CD14-positive monocyte (primary cell): ENCODE measurements around the gene NLE1. TPM values are rescaled to one million over a fixed set of nuclear protein-coding genes. Genes with fewer than 3 reads are reported as not detected.
A peak's percentile ranks its signal among the peaks of the same experiment; 100 is the strongest.

ENCODE experiments used
- DNase-seq, 3 donors: peaks; one replicate each; pipeline ENCODE4 v3.0.0-alpha.2; 2011 to 2022
- H2AFZ ChIP-seq: 2 replicates; pipeline ENCODE4 v1.6.0; 2012; ENCODE audit warnings: mild to moderate bottlenecking, low read depth, low read length, inconsistent platforms; ENCODE audit not compliant: insufficient read depth, poor library complexity, severe bottlenecking
- H3K27ac ChIP-seq, 2 donors: 1 replicate in 1 of 2; 2 replicates in 1 of 2; pipeline ENCODE4 v1.5.1; 2012 to 2013; ENCODE audit warnings: low read length in 2 of 2, control low read depth in 1 of 2, inconsistent platforms in 1 of 2, low read depth in 1 of 2, mild to moderate bottlenecking in 1 of 2
- H3K27me3 ChIP-seq, 2 donors: one replicate each; pipeline versions ENCODE4 v1.6.0 to v1.6.1; 2011 to 2013; ENCODE audit warnings: low read length in 2 of 2; ENCODE audit not compliant: control insufficient read depth in 2 of 2, insufficient read depth in 2 of 2
- H3K36me3 ChIP-seq, 2 donors: replicated peaks in 1 of 2; 1 replicate in 1 of 2; 2 replicates in 1 of 2; pipeline versions ENCODE4 v1.5.1 to v1.6.1; 2012 to 2013; ENCODE audit warnings: low read length in 2 of 2, control low read depth in 1 of 2, inconsistent platforms in 1 of 2, mild to moderate bottlenecking in 1 of 2; ENCODE audit not compliant: insufficient read depth in 2 of 2, control insufficient read depth in 1 of 2
- H3K4me1 ChIP-seq, 2 donors: 1 replicate in 1 of 2; 2 replicates in 1 of 2; pipeline versions ENCODE4 v1.5.1 to v1.6.1; 2012 to 2013; ENCODE audit warnings: low read length in 2 of 2, control low read depth in 1 of 2, inconsistent platforms in 1 of 2, mild to moderate bottlenecking in 1 of 2, moderate library complexity in 1 of 2; ENCODE audit not compliant: insufficient read depth in 2 of 2, control insufficient read depth in 1 of 2
- H3K4me2 ChIP-seq: replicated peaks from 2 replicates; pipeline ENCODE3; 2012; ENCODE audit warnings: low read length, moderate library complexity, mild to moderate bottlenecking; ENCODE audit not compliant: poor library complexity, severe bottlenecking; ENCODE audit errors: extremely low read depth
- H3K4me3 ChIP-seq, 3 experiments: fragments of 200-600 bp in 1 of 3; sonication (generic) in 1 of 3; replicated peaks in 1 of 3; 1 replicate in 2 of 3; 2 replicates in 1 of 3; pipeline ENCODE4 v1.5.1; 2011 to 2013; ENCODE audit warnings: low read length in 3 of 3, mild to moderate bottlenecking in 3 of 3, control low read depth in 2 of 3, low read depth in 2 of 3, inconsistent platforms in 1 of 3, moderate library complexity in 1 of 3
- H3K79me2 ChIP-seq: 2 replicates; pipeline ENCODE4 v1.6.0; 2012; ENCODE audit warnings: mild to moderate bottlenecking, control low read depth, inconsistent platforms, low read length, moderate library complexity; ENCODE audit not compliant: insufficient read depth
- H3K9ac ChIP-seq: 2 replicates; pipeline ENCODE4 v1.6.0; 2017; ENCODE audit warnings: low read length, mild to moderate bottlenecking; ENCODE audit not compliant: insufficient read depth, poor library complexity, severe bottlenecking
- H3K9me3 ChIP-seq, 2 donors: replicated peaks in 1 of 2; 1 replicate in 1 of 2; 2 replicates in 1 of 2; pipeline versions ENCODE4 v1.5.1 to v1.6.1; 2012 to 2013; ENCODE audit warnings: low read length in 2 of 2, control low read depth in 1 of 2; ENCODE audit not compliant: control insufficient read depth in 1 of 2, insufficient read depth in 1 of 2
- H4K20me1 ChIP-seq: 2 replicates; pipeline ENCODE4 v1.6.0; 2012; ENCODE audit warnings: mild to moderate bottlenecking, low read length, control low read depth, moderate library complexity; ENCODE audit not compliant: insufficient read depth
- H3K27ac Mint-ChIP-seq, 7 donors: one replicate each; pipeline ENCODE4 v1.8.0; 2020; ENCODE audit warnings: mild to moderate bottlenecking in 7 of 7, mixed read lengths in 7 of 7, moderate library complexity in 6 of 7, inconsistent platforms in 2 of 7
- H3K27me3 Mint-ChIP-seq, 3 donors: one replicate each; pipeline ENCODE4 v1.8.0; 2021 to 2022; ENCODE audit warnings: low read depth in 3 of 3, mild to moderate bottlenecking in 3 of 3, mixed read lengths in 3 of 3, moderate library complexity in 3 of 3, inconsistent platforms in 1 of 3
- H3K36me3 Mint-ChIP-seq, 2 donors: one replicate each; pipeline ENCODE4 v1.8.0; 2020; ENCODE audit warnings: mixed read lengths in 2 of 2, inconsistent platforms in 1 of 2, mild to moderate bottlenecking in 1 of 2
- H3K4me1 Mint-ChIP-seq: one replicate; pipeline ENCODE4 v1.8.0; 2020; ENCODE audit warnings: mild to moderate bottlenecking, mixed read lengths
- H3K4me3 Mint-ChIP-seq, 2 donors: one replicate each; pipeline ENCODE4 v1.8.0; 2020; ENCODE audit warnings: mild to moderate bottlenecking in 2 of 2, mixed read lengths in 2 of 2, moderate library complexity in 1 of 2
- H3K9me3 Mint-ChIP-seq, 7 donors: one replicate each; pipeline ENCODE4 v1.8.0; 2020 to 2022; ENCODE audit warnings: mixed read lengths in 7 of 7, mild to moderate bottlenecking in 6 of 7, moderate library complexity in 6 of 7, inconsistent platforms in 2 of 7
- WGBS: methylation state at CpG from one replicate; pipeline ENCODE4 v1.1.5; 2013; ENCODE audit warnings: missing lambda C conversion rate; ENCODE audit not compliant: insufficient coverage; 5-methylcytosine and 5-hydroxymethylcytosine counted together
- intact Hi-C, 2 donors: fragments of 100-400 bp; cut with micrococcal nuclease; formaldehyde crosslinking; loops; one replicate each; pipeline versions ENCODE4 v1.15.0 to v1.15.1; 2023
- polyA plus RNA-seq, 3 donors: library from polyadenylated mRNA; depleted of rRNA in 1 of 3; unstranded in 2 of 3; stranded (reverse) in 1 of 3; fragments of 300-500 nt in 2 of 3; fragments of >200 nt in 1 of 3; fragmentation: Illumina TruSeq in 2 of 3; gene quantifications; 1 replicate in 2 of 3; 2 replicates in 1 of 3; pipeline ENCODE4 v1.2.3, GENCODE V29; 2012 to 2021
- TF ChIP-seq, protein P1 (sequence below): fragments of 200-600 bp; IDR thresholded peaks from one replicate; pipeline ENCODE4 v1.8.0; 2022; ENCODE audit warnings: antibody characterized with exemption, mild to moderate bottlenecking

NLE1 gene
- polyA plus RNA-seq, 3 donors: 1.6 to 3.6 (median 2.2) TPM

DNA sequence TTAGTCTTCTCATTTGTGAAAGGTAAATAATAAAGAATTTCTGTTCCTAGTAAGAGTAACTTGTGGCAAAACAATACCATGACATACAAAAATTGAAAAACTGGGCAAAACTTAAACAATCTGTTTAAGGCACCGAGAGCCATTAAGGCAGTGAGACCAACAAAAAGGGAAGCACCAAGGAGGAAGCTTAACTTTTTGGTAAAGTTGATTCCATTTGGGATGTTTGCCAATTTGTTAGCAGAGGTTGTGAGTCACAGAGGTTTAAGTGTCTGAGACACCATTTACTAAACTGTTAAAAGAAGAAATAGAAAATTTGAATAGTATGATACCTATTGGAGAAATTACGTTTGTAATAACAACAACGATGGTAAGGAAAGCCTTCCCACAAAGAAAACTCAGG is 47.2 kb upstream of the NLE1 start:
- TF ChIP-seq, protein P1, sequence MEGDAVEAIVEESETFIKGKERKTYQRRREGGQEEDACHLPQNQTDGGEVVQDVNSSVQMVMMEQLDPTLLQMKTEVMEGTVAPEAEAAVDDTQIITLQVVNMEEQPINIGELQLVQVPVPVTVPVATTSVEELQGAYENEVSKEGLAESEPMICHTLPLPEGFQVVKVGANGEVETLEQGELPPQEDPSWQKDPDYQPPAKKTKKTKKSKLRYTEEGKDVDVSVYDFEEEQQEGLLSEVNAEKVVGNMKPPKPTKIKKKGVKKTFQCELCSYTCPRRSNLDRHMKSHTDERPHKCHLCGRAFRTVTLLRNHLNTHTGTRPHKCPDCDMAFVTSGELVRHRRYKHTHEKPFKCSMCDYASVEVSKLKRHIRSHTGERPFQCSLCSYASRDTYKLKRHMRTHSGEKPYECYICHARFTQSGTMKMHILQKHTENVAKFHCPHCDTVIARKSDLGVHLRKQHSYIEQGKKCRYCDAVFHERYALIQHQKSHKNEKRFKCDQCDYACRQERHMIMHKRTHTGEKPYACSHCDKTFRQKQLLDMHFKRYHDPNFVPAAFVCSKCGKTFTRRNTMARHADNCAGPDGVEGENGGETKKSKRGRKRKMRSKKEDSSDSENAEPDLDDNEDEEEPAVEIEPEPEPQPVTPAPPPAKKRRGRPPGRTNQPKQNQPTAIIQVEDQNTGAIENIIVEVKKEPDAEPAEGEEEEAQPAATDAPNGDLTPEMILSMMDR: no peak
- H3K4me1 ChIP-seq: peaks cover 7 to 30% of the 10 kb centered on the region in 2 donors
- Mint-ChIP-seq H3K27me3 (peaks cover 9 to 23% (median 16%) of the 10 kb centered on the region in 3 donors), H3K36me3 (no peaks in the 10 kb centered on the region), H3K27ac (peak overlapping the region in 3 of 7 donors; percentile 2 to 21 (median 5)), H3K4me3 (no peak overlapping the region), H3K9me3 (peaks cover 0 to 5% (median 1%) of the 10 kb centered on the region in 7 donors), H3K4me1 (peaks cover 25% of the 10 kb centered on the region)
- DNase-seq: peak; percentile 74 to 84 (median 82)
- no peak overlapping the region for H3K4me3 ChIP-seq
- H4K20me1 ChIP-seq: no peaks in the 10 kb centered on the region
- H3K36me3 ChIP-seq: no peaks in the 10 kb centered on the region
- no peaks in the 10 kb centered on the region for H3K79me2 ChIP-seq
- no peaks in the 10 kb centered on the region for H3K9me3 ChIP-seq
- H3K27ac ChIP-seq: peak overlapping the region in 1 of 2 donors; percentile 38
- H3K4me2 ChIP-seq: no peak overlapping the region
- H2AFZ ChIP-seq: no peak overlapping the region
- intact Hi-C loops: loop anchor here in 1 of 2 donors (5.0 kb wide), 1 partner anchor 53 kb away; the partner anchor contains the start of gene SLFN5
- H3K27me3 ChIP-seq: peaks cover 0 to 3% of the 10 kb centered on the region in 2 donors
- WGBS: 0% methylated on average over 1 of the region's 3 CpGs
- H3K9ac ChIP-seq: no peak overlapping the region

DNA sequence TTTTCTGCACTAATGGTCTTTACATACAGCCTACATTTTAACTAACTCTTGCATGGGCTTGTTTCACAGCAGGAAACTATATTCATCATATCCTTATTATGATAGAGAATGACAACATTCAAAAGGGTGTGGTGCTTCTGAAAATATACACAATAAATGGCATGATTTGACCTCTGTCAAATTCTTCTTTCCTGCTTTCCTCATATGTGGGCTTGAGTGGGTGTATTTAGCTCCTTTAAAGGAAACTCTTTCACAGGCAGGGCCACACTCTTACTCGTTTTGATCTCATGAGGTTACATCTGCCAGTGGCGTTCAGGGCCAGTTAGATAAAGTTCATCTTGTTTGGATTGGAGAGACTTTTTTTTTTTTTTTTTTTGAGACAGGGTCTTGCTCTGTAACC is 46.0 kb upstream of the NLE1 start:
- DNase-seq: no peak
- H4K20me1 ChIP-seq: no peaks in the 10 kb centered on the region
- TF ChIP-seq, protein P1: no peak
- peak overlapping the region in 3 of 7 donors; percentile 50 to 64 (median 59) for H3K27ac Mint-ChIP-seq
- no peak overlapping the region for H3K9ac ChIP-seq
- H3K4me1 Mint-ChIP-seq: peaks cover 25% of the 10 kb centered on the region
- no peak overlapping the region for H3K4me3 ChIP-seq
- peaks cover 0 to 5% (median 1%) of the 10 kb centered on the region in 7 donors for H3K9me3 Mint-ChIP-seq
- no peaks in the 10 kb centered on the region for H3K79me2 ChIP-seq
- no peak overlapping the region for H2AFZ ChIP-seq
- H3K4me1 ChIP-seq: peaks cover 7 to 30% of the 10 kb centered on the region in 2 donors
- peaks cover 0 to 3% of the 10 kb centered on the region in 2 donors for H3K27me3 ChIP-seq
- no CpG with 5 or more reads among the region's 2 CpGs for WGBS
- H3K27me3 Mint-ChIP-seq: peaks cover 7 to 24% (median 18%) of the 10 kb centered on the region in 3 donors
- H3K4me2 ChIP-seq: no peak overlapping the region
- H3K9me3 ChIP-seq: no peaks in the 10 kb centered on the region
- no peaks in the 10 kb centered on the region for H3K36me3 Mint-ChIP-seq
- H3K4me3 Mint-ChIP-seq: peak overlapping the region in 1 of 2 donors; percentile 16
- intact Hi-C loops: loop anchor here in 1 of 2 donors (5.0 kb wide), 1 partner anchor 54 kb away; the partner anchor contains the start of gene SLFN5
- H3K27ac ChIP-seq: no peak overlapping the region
- H3K36me3 ChIP-seq: no peaks in the 10 kb centered on the region
